HCT116 (cell line): ENCODE data around the gene ANO2. TPM values are rescaled to one million over a fixed set of nuclear protein-coding genes. Genes with fewer than 3 reads are reported as not detected.

Source experiments
- ATAC-seq: fragments of 200-7000 bp; cut with Tn5 transposase; 2 replicates; pipeline ENCODE4 v1.9.1; 2020; ENCODE audit warnings: mild to moderate bottlenecking, moderate library complexity
- BruUV-seq: library from RNA; stranded (reverse); fragments of 400-500 nt; replicated peaks from 2 replicates; lab custom pipeline; 2021; lab: Mats Ljungman, UMichigan
- CTCF ChIA-PET: fragments of 300-600 bp; sonication (Branson Sonifier 250); formaldehyde crosslinking; loops from one replicate; lab custom pipeline; 2021; ENCODE audit warnings: antibody characterized with exemption; lab: Charles Lee
- POLR2A ChIA-PET: fragments of 300-600, 350-600 bp; sonication (Branson Sonifier 250); formaldehyde crosslinking; loops from one replicate; lab custom pipeline; 2021; ENCODE audit warnings: antibody characterized with exemption; lab: Charles Lee
- RAD21 ChIA-PET, 2 experiments: fragments of 300-600 bp; sonication (Branson Sonifier 250); formaldehyde crosslinking; loops; one replicate each; lab custom pipeline; 2023; ENCODE audit warnings: low total read pairs in 2 of 2; ENCODE audit not compliant: uncharacterized antibody in 2 of 2, unreplicated experiment in 2 of 2, low non-redundant PET in 1 of 2; lab: Charles Lee
- DNase-seq: peaks from one replicate; pipeline ENCODE4 v3.0.0-alpha.2; 2010; ENCODE audit warnings: low read depth, low spot score
- H2AFZ ChIP-seq: fragments of 200-600 bp; shearing (Covaris generic), sonication (generic); 2 replicates; pipeline ENCODE4 v1.6.1; 2017; ENCODE audit warnings: low read depth, mixed run types, mixed read lengths, antibody characterized with exemption, low read length; ENCODE audit not compliant: poor library complexity, severe bottlenecking
- H3K27ac ChIP-seq: 2 replicates; pipeline ENCODE4 v1.5.1; 2012; ENCODE audit warnings: low read depth, low read length
- H3K27me3 ChIP-seq: fragments of 200-600 bp; sonication (generic); 2 replicates; pipeline ENCODE4 v1.6.1; 2016; ENCODE audit warnings: mixed run types, low read length, mixed read lengths; ENCODE audit not compliant: insufficient read depth
- H3K36me3 ChIP-seq, 2 experiments: fragments of 200-500 bp in 1 of 2; fragments of 200-600 bp in 1 of 2; sonication (Bioruptor generic) in 1 of 2; sonication (generic) in 1 of 2; 2 replicates each; pipeline versions ENCODE4 v1.5.1 to v1.6.1; 2014 to 2016; ENCODE audit warnings: low read length in 2 of 2, inconsistent platforms in 1 of 2, mixed read lengths in 1 of 2, mixed run types in 1 of 2; ENCODE audit not compliant: insufficient read depth in 2 of 2, control insufficient read depth in 1 of 2
- H3K4me1 ChIP-seq, 2 experiments: fragments of 200-600 bp in 1 of 2; sonication (generic) in 1 of 2; 2 replicates each; pipeline versions ENCODE4 v1.5.1 to v1.6.1; 2012 to 2017; ENCODE audit warnings: low read length in 2 of 2, inconsistent platforms in 1 of 2, mild to moderate bottlenecking in 1 of 2, mixed read lengths in 1 of 2, mixed run types in 1 of 2, moderate library complexity in 1 of 2; ENCODE audit not compliant: insufficient read depth in 2 of 2, control insufficient read depth in 1 of 2
- H3K4me2 ChIP-seq: fragments of 200-600 bp; sonication (generic); 2 replicates; pipeline ENCODE4 v1.6.1; 2017; ENCODE audit warnings: mixed run types, low read length, mixed read lengths
- H3K4me3 ChIP-seq, 2 experiments: fragments of 200-600 bp in 1 of 2; sonication (generic) in 1 of 2; replicated peaks in 1 of 2; 2 replicates each; pipeline ENCODE4 v1.5.1; 2011 to 2016; ENCODE audit warnings: low read length in 2 of 2, control low read depth in 1 of 2, low read depth in 1 of 2, mild to moderate bottlenecking in 1 of 2, mixed read lengths in 1 of 2, mixed run types in 1 of 2
- H3K79me2 ChIP-seq: fragments of 200-600 bp; sonication (generic); 2 replicates; pipeline ENCODE4 v1.6.1; 2017; ENCODE audit warnings: mild to moderate bottlenecking, mixed run types, low read length, moderate library complexity, mixed read lengths; ENCODE audit not compliant: insufficient read depth
- H3K9ac ChIP-seq: fragments of 200-600 bp; sonication (generic); 2 replicates; pipeline ENCODE4 v1.6.1; 2016; ENCODE audit warnings: low read length, mixed read lengths
- H3K9me2 ChIP-seq: fragments of 200-600 bp; sonication (generic), shearing (Covaris generic); 2 replicates; pipeline ENCODE4 v1.6.1; 2017; ENCODE audit warnings: mixed run types, mild to moderate bottlenecking, moderate library complexity; ENCODE audit not compliant: insufficient read depth
- H3K9me3 ChIP-seq, 2 experiments: fragments of 200-500 bp in 1 of 2; fragments of 200-600 bp in 1 of 2; sonication (Bioruptor generic) in 1 of 2; sonication (generic) in 1 of 2; 2 replicates each; pipeline ENCODE4 v1.6.1; 2014 to 2017; ENCODE audit warnings: low read length in 2 of 2, mixed read lengths in 2 of 2, inconsistent platforms in 1 of 2, low read depth in 1 of 2, mild to moderate bottlenecking in 1 of 2, mixed run types in 1 of 2, moderate library complexity in 1 of 2; ENCODE audit not compliant: control insufficient read depth in 1 of 2, insufficient read depth in 1 of 2
- H4K20me1 ChIP-seq: fragments of 200-600 bp; sonication (generic), shearing (Covaris generic); 2 replicates; pipeline ENCODE4 v1.6.1; 2017; ENCODE audit warnings: mixed run types, mild to moderate bottlenecking, moderate library complexity; ENCODE audit not compliant: insufficient read depth
- EGR1 ChIP-seq: IDR thresholded peaks from 2 replicates; pipeline ENCODE4 v1.6.1; 2012; ENCODE audit warnings: low read depth
- ELF1 ChIP-seq: IDR thresholded peaks from 2 replicates; pipeline ENCODE4 v1.6.1; 2012; ENCODE audit warnings: low read depth, borderline replicate concordance
- EZH2 ChIP-seq: fragments of 200-600 bp; sonication (generic); IDR thresholded peaks from 2 replicates; pipeline ENCODE4 v1.6.1; 2017; ENCODE audit warnings: antibody characterized with exemption, mixed run types
- EZH2phosphoT487 ChIP-seq: fragments of 200-600 bp; IDR thresholded peaks from 2 replicates; pipeline ENCODE4 v1.6.1; 2018; ENCODE audit warnings: antibody characterized with exemption, borderline replicate concordance
- FOSL1 ChIP-seq: IDR thresholded peaks from 2 replicates; pipeline ENCODE4 v1.6.1; 2012; ENCODE audit warnings: low read depth
- JUND ChIP-seq: IDR thresholded peaks from 2 replicates; pipeline ENCODE4 v1.6.1; 2012
- POLR2A ChIP-seq: IDR thresholded peaks from 2 replicates; pipeline ENCODE4 v1.7.0; 2011; ENCODE audit warnings: borderline replicate concordance; ENCODE audit not compliant: insufficient read depth, insufficient read length; ENCODE audit errors: extremely low read depth
- POLR2AphosphoS5 ChIP-seq: IDR thresholded peaks from 2 replicates; pipeline ENCODE4 v1.6.1; 2011; ENCODE audit warnings: mild to moderate bottlenecking, low read depth, low read length, moderate library complexity
- SIN3A ChIP-seq: IDR thresholded peaks from 2 replicates; pipeline ENCODE4 v1.6.1; 2012; ENCODE audit warnings: low read depth
- SP1 ChIP-seq: IDR thresholded peaks from 2 replicates; pipeline ENCODE4 v1.6.1; 2012; ENCODE audit warnings: low read depth
- SRF ChIP-seq: IDR thresholded peaks from 2 replicates; pipeline ENCODE4 v1.6.1; 2012; ENCODE audit warnings: low read depth
- TCF7L2 ChIP-seq: IDR thresholded peaks from 2 replicates; pipeline ENCODE4 v1.7.0; 2011; ENCODE audit warnings: borderline replicate concordance, inconsistent platforms; ENCODE audit not compliant: insufficient read depth, insufficient read length; ENCODE audit errors: extremely low read depth
- YY1 ChIP-seq: IDR thresholded peaks from 2 replicates; pipeline ENCODE4 v1.6.1; 2011; ENCODE audit warnings: low read length, low read depth, moderate library complexity, mild to moderate bottlenecking; ENCODE audit not compliant: insufficient replicate concordance; ENCODE audit errors: extremely low read depth
- ZFX ChIP-seq: fragments of 450-650 bp; IDR thresholded peaks from 2 replicates; pipeline ENCODE4 v1.6.1; 2017
- ZNF274 ChIP-seq: fragments of 200-500 bp; sonication (Bioruptor generic); IDR thresholded peaks from 2 replicates; pipeline ENCODE4 v1.6.1; 2014; ENCODE audit warnings: mild to moderate bottlenecking, low read depth, low read length, inconsistent platforms
- intact Hi-C: fragments of 100-400 bp; cut with micrococcal nuclease; formaldehyde crosslinking; loops from 2 replicates; pipeline ENCODE4 v1.10.0; 2022
- total RNA-seq: library from RNA; stranded (reverse); gene quantifications from one replicate; pipeline ENCODE4 v1.2.1, GENCODE V29; 2021; ENCODE audit not compliant: unreplicated experiment
- TF ChIP-seq, protein P1 (sequence below): IDR thresholded peaks from 2 replicates; pipeline ENCODE4 v1.6.1; 2012
- TF ChIP-seq, protein P2 (sequence below), 3 experiments: fragments of 200-600 bp in 1 of 3; sonication (generic) in 1 of 3; IDR thresholded peaks in 2 of 3; conservative IDR thresholded peaks in 1 of 3; 2 replicates each; pipeline ENCODE4 v1.5.1; 2012 to 2017; ENCODE audit warnings: low read depth in 2 of 3, low read length in 2 of 3, antibody characterized with exemption in 1 of 3, borderline replicate concordance in 1 of 3, control low read depth in 1 of 3, mild to moderate bottlenecking in 1 of 3, mixed read lengths in 1 of 3, mixed run types in 1 of 3, moderate library complexity in 1 of 3; ENCODE audit not compliant: insufficient read depth in 1 of 3
- TF ChIP-seq, protein P3 (sequence below): IDR thresholded peaks from 2 replicates; pipeline ENCODE4 v1.6.1; 2012
- TF ChIP-seq, protein P4 (sequence below): IDR thresholded peaks from 2 replicates; pipeline ENCODE4 v1.6.1; 2011; ENCODE audit warnings: mild to moderate bottlenecking, low read length, moderate library complexity; ENCODE audit not compliant: insufficient replicate concordance; ENCODE audit errors: extremely low read depth
- TF ChIP-seq, protein P5 (sequence below): IDR thresholded peaks from 2 replicates; pipeline ENCODE4 v1.6.1; 2012; ENCODE audit warnings: low read depth

The ANO2 gene
- total RNA-seq, 1 experiment from 2014 or later: not detected

DNA sequence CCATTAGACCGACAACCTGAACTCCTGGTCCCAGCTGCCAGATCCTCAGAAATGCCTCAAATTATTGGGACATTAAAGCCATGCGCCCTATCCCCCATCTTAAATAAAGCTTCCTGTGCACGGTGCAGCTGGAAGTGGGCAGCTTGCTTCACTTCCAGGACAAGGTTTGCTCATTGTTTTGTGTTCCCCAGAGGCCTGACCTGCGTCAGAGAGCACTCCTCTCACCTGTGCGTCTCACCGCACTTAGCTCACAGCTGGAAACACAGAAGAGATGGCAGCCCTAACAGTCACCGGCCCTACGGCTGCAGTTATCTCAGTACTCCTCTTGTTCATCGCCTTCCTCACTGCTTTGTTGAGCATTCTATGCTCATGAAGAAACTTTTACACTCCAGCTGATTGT is 135.5 kb downstream of the ANO2 start:
- ChIA-PET RAD21 (no interaction called here), POLR2A (no interaction called here), CTCF (no interaction called here)
- BruUV-seq: no TSS peak
- Histone ChIP-seq H3K27me3 (no peaks in the 10 kb centered on the region), H3K9me3 (no peaks in the 10 kb centered on the region), H3K9ac (0 out of 2 replicates have a peak overlapping the region, but pooled peaks have one; percentile 11), H3K27ac (no peak overlapping the region; the same call in 1 of the 2 replicates), H4K20me1 (no peaks in the 10 kb centered on the region), H3K9me2 (no peaks in the 10 kb centered on the region), H3K4me1 (peaks cover 30 to 51% of the 10 kb centered on the region in 2 experiments), H3K79me2 (no peaks in the 10 kb centered on the region), H3K4me2 (peak overlapping the region; percentile 75), H3K36me3 (no peaks in the 10 kb centered on the region), H3K4me3 (peak overlapping the region in 1 of 2 experiments; percentile 14; a peak in 1 of 4 replicates), H2AFZ (peak overlapping the region; percentile 69)
- intact Hi-C loops: loop anchor here (10.0 kb wide), 1 partner anchor 635 kb away; no protein-coding TSS in a partner anchor
- DNase-seq: no peak
- ATAC-seq: no peak
- TF ChIP-seq, protein P1, sequence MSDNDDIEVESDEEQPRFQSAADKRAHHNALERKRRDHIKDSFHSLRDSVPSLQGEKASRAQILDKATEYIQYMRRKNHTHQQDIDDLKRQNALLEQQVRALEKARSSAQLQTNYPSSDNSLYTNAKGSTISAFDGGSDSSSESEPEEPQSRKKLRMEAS: no peak
- TF ChIP-seq ZNF274 (no peak), EZH2 (no peak), TCF7L2 (no peak), POLR2A (no peak), ELF1 (no peak), EGR1 (no peak), ZFX (no peak), SIN3A (no peak), EZH2phosphoT487 (no peak), POLR2AphosphoS5 (no peak), FOSL1 (no peak), SP1 (no peak), SRF (no peak), JUND (no peak), YY1 (no peak)
- TF ChIP-seq, protein P2, sequence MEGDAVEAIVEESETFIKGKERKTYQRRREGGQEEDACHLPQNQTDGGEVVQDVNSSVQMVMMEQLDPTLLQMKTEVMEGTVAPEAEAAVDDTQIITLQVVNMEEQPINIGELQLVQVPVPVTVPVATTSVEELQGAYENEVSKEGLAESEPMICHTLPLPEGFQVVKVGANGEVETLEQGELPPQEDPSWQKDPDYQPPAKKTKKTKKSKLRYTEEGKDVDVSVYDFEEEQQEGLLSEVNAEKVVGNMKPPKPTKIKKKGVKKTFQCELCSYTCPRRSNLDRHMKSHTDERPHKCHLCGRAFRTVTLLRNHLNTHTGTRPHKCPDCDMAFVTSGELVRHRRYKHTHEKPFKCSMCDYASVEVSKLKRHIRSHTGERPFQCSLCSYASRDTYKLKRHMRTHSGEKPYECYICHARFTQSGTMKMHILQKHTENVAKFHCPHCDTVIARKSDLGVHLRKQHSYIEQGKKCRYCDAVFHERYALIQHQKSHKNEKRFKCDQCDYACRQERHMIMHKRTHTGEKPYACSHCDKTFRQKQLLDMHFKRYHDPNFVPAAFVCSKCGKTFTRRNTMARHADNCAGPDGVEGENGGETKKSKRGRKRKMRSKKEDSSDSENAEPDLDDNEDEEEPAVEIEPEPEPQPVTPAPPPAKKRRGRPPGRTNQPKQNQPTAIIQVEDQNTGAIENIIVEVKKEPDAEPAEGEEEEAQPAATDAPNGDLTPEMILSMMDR (IDR thresholded peaks at IDR 0.05 in 2 of 3, conservative IDR thresholded peaks at IDR 0.05 in 1 of 3; ENCODE audit: borderline replicate concordance in 1 of 3, insufficient read depth in 1 of 3, low read depth in 2 of 3, low read length in 2 of 3): no peak
- TF ChIP-seq, protein P3, sequence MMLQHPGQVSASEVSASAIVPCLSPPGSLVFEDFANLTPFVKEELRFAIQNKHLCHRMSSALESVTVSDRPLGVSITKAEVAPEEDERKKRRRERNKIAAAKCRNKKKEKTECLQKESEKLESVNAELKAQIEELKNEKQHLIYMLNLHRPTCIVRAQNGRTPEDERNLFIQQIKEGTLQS: no peak
- TF ChIP-seq, protein P4, sequence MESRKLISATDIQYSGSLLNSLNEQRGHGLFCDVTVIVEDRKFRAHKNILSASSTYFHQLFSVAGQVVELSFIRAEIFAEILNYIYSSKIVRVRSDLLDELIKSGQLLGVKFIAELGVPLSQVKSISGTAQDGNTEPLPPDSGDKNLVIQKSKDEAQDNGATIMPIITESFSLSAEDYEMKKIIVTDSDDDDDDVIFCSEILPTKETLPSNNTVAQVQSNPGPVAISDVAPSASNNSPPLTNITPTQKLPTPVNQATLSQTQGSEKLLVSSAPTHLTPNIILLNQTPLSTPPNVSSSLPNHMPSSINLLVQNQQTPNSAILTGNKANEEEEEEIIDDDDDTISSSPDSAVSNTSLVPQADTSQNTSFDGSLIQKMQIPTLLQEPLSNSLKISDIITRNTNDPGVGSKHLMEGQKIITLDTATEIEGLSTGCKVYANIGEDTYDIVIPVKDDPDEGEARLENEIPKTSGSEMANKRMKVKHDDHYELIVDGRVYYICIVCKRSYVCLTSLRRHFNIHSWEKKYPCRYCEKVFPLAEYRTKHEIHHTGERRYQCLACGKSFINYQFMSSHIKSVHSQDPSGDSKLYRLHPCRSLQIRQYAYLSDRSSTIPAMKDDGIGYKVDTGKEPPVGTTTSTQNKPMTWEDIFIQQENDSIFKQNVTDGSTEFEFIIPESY: no peak
- TF ChIP-seq, protein P5, sequence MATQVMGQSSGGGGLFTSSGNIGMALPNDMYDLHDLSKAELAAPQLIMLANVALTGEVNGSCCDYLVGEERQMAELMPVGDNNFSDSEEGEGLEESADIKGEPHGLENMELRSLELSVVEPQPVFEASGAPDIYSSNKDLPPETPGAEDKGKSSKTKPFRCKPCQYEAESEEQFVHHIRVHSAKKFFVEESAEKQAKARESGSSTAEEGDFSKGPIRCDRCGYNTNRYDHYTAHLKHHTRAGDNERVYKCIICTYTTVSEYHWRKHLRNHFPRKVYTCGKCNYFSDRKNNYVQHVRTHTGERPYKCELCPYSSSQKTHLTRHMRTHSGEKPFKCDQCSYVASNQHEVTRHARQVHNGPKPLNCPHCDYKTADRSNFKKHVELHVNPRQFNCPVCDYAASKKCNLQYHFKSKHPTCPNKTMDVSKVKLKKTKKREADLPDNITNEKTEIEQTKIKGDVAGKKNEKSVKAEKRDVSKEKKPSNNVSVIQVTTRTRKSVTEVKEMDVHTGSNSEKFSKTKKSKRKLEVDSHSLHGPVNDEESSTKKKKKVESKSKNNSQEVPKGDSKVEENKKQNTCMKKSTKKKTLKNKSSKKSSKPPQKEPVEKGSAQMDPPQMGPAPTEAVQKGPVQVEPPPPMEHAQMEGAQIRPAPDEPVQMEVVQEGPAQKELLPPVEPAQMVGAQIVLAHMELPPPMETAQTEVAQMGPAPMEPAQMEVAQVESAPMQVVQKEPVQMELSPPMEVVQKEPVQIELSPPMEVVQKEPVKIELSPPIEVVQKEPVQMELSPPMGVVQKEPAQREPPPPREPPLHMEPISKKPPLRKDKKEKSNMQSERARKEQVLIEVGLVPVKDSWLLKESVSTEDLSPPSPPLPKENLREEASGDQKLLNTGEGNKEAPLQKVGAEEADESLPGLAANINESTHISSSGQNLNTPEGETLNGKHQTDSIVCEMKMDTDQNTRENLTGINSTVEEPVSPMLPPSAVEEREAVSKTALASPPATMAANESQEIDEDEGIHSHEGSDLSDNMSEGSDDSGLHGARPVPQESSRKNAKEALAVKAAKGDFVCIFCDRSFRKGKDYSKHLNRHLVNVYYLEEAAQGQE: no peak
